ENCODE results near the gene PPM1B.
"Not testable (repeated sequence)": the region's sequence is repeated elsewhere in the genome, so short reads cannot be mapped to it uniquely, and the experiment has no call there.

PPM1B gene

DNA sequence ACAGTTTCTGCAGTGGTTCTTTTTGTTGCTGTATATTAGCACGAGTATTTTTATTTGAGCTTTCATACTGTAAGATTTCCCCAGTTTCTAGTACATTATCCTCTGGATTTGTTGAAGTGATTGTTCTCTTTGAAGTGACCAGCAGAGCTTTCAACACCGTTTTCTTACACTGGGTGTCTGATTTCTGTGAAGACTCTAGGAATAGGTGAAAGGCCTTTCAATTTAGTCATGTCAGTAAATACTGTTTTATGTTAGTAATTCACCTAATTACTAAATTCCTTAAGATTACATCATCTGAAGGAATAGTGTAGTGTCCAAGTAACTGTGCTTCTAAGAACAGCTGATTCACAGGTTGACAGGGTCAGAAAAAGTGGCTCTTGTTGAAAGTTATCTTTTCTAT is 2.3 kb downstream of the PPM1B start:
- Histone ChIP-seq H2AFZ (ENCODE audit: low read depth) (no peak overlapping the region), H3K4me2 (peak overlapping the region; percentile 78), H3K36me3 (ENCODE audit: insufficient read depth) (no peaks in the 10 kb centered on the region), H3K27me3 (ENCODE audit: insufficient read depth, low read depth) (no peaks in the 10 kb centered on the region), H3K9ac (peak overlapping the region; percentile 64; the same call in 1 of the 2 replicates), H3K4me1 (ENCODE audit: low read depth, poor library complexity, severe bottlenecking) (peaks cover 42% of the 10 kb centered on the region), H4K20me1 (ENCODE audit: insufficient read depth) (peaks cover 13% of the 10 kb centered on the region; the same call in 1 of the 2 replicates), H3K4me3 (IDR thresholded peaks at IDR 0.05; ENCODE audit: insufficient read depth, low read depth, low read length) (no peak overlapping the region), H3K27ac (peak overlapping the region; percentile 42; the same call in 1 of the 2 replicates), H3K79me2 (ENCODE audit: insufficient read depth, low read depth) (peaks cover 69% of the 10 kb centered on the region)
- TF ChIP-seq, protein P1, sequence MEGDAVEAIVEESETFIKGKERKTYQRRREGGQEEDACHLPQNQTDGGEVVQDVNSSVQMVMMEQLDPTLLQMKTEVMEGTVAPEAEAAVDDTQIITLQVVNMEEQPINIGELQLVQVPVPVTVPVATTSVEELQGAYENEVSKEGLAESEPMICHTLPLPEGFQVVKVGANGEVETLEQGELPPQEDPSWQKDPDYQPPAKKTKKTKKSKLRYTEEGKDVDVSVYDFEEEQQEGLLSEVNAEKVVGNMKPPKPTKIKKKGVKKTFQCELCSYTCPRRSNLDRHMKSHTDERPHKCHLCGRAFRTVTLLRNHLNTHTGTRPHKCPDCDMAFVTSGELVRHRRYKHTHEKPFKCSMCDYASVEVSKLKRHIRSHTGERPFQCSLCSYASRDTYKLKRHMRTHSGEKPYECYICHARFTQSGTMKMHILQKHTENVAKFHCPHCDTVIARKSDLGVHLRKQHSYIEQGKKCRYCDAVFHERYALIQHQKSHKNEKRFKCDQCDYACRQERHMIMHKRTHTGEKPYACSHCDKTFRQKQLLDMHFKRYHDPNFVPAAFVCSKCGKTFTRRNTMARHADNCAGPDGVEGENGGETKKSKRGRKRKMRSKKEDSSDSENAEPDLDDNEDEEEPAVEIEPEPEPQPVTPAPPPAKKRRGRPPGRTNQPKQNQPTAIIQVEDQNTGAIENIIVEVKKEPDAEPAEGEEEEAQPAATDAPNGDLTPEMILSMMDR (conservative IDR thresholded peaks at IDR 0.05; ENCODE audit: low read depth, low read length): no peak

DNA sequence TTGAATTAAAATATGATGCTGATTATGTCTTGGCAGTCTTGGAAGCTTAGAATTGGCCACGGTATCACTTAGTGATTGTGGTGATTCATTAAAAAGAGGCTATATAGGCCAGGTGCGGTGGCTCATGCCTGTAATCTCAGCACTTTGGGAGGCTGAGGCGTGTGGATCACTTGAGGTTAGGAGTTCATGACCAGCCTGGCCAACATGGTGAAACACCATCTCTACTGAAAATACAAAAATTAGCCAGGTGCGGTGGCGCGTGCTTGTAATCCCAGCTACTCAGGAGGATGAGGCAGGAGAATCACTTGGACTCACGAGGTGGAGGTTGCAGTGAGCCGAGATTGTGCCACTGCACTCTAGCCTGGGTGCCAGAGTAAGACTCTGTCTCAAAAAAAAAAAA is 2.8 kb downstream of the PPM1B start:
- Histone ChIP-seq H4K20me1 (ENCODE audit: insufficient read depth) (peaks cover 13% of the 10 kb centered on the region; the same call in 1 of the 2 replicates), H3K4me2 (peak overlapping the region; percentile 78), H3K79me2 (ENCODE audit: insufficient read depth, low read depth) (peaks cover 74% of the 10 kb centered on the region), H3K4me1 (ENCODE audit: low read depth, poor library complexity, severe bottlenecking) (peaks cover 46% of the 10 kb centered on the region)
- H3K27me3 ChIP-seq (ENCODE audit: insufficient read depth, low read depth); H3K27ac ChIP-seq; H2AFZ ChIP-seq (ENCODE audit: low read depth); H3K36me3 ChIP-seq (ENCODE audit: insufficient read depth); H3K9ac ChIP-seq; H3K4me3 ChIP-seq (IDR thresholded peaks at IDR 0.05; ENCODE audit: insufficient read depth, low read depth, low read length): not testable (repeated sequence)

DNA sequence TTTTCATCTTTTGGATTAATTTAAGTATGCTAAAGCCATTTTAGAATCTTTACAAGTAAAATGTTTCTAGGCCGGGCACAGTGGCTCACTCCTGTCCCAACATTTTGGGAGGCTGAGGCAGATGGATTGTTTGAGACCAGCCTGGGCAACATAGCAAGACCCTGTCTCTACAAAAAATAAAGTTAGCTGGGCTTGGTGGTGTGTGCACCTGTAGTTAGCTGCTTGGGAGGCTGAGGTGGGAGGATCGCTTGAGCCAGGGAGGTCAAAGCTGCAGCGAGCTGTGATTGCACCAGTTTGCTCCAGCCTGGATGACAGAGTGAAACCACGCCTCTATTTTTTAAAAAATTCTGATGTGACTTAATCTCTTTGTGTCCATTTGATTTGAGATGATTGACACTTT is 3.9 kb downstream of the PPM1B start:
- no peak overlapping the region for H2AFZ ChIP-seq (ENCODE audit: low read depth)
- no peak overlapping the region; the same call in 1 of the 2 replicates for H3K4me2 ChIP-seq
- TF ChIP-seq, protein P1 (conservative IDR thresholded peaks at IDR 0.05; ENCODE audit: low read depth, low read length): no peak
- H3K27ac ChIP-seq: no peak overlapping the region
- H3K27me3 ChIP-seq (ENCODE audit: insufficient read depth, low read depth): no peaks in the 10 kb centered on the region
- H3K9ac ChIP-seq: no peak overlapping the region
- H3K4me3 ChIP-seq (IDR thresholded peaks at IDR 0.05; ENCODE audit: insufficient read depth, low read depth, low read length): no peak overlapping the region
- H3K4me1 ChIP-seq (ENCODE audit: low read depth, poor library complexity, severe bottlenecking): peaks cover 54% of the 10 kb centered on the region
- peaks cover 85% of the 10 kb centered on the region for H3K79me2 ChIP-seq (ENCODE audit: insufficient read depth, low read depth)
- H4K20me1 ChIP-seq (ENCODE audit: insufficient read depth): peaks cover 13% of the 10 kb centered on the region; the same call in 1 of the 2 replicates
- no peaks in the 10 kb centered on the region for H3K36me3 ChIP-seq (ENCODE audit: insufficient read depth)

DNA sequence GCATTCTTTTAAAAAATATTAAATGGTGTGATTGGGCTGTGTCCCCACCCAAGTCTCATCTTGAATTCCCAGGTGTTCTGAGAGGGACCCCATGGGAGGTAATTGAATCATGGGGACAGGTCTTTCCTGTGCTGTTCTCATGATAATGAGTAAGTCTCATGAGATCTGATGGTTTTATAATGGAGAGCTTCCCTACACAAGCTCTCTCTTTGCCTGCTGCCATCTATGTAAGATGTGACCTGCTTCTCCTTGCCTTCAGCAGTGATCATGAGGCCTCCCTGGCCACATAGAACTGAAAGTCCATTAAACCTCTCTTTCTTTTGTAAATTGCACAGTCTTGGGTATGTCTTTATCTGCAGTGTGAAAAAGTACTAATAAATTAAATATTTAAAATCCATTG is 10.3 kb downstream of the PPM1B start:
- no peak overlapping the region for H3K4me3 ChIP-seq (IDR thresholded peaks at IDR 0.05; ENCODE audit: insufficient read depth, low read depth, low read length)
- H3K4me1 ChIP-seq (ENCODE audit: low read depth, poor library complexity, severe bottlenecking): peaks cover 34% of the 10 kb centered on the region
- TF ChIP-seq, protein P1 (conservative IDR thresholded peaks at IDR 0.05; ENCODE audit: low read depth, low read length): no peak
- peaks cover 75% of the 10 kb centered on the region for H3K79me2 ChIP-seq (ENCODE audit: insufficient read depth, low read depth)
- 0 out of 2 replicates have a peak, but pooled peaks cover 3% of the 10 kb centered on the region for H4K20me1 ChIP-seq (ENCODE audit: insufficient read depth)
- H3K9ac ChIP-seq: no peak overlapping the region
- H3K27me3 ChIP-seq (ENCODE audit: insufficient read depth, low read depth): no peaks in the 10 kb centered on the region
- no peak overlapping the region for H3K4me2 ChIP-seq
- H3K36me3 ChIP-seq (ENCODE audit: insufficient read depth): no peaks in the 10 kb centered on the region
- no peak overlapping the region for H2AFZ ChIP-seq (ENCODE audit: low read depth)
- H3K27ac ChIP-seq: no peak overlapping the region

DNA sequence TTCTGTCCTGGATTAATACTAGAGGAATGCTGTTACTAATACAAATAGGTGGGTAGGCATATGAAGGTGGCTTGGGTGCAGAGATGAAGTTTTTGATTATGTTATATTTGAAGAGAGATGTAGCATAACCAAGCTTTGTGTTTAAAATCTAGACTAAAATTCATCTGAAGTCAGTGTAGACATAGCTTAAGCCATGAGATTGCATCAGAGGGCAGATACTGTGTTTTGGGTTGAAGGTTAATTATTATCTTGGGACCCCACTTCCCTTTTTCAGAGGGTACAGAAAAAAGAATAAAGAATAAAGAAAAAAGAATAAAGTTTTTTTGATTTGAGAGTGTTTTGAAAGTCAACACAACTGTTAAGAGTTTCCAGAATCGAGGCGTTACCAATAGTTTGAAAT is 13.0 kb downstream of the PPM1B start:
- Histone ChIP-seq H4K20me1 (ENCODE audit: insufficient read depth) (peaks cover 8% of the 10 kb centered on the region; the same call in 1 of the 2 replicates), H3K27ac (no peak overlapping the region)
- TF ChIP-seq, protein P1 (conservative IDR thresholded peaks at IDR 0.05; ENCODE audit: low read depth, low read length): no peak

More for the DNA sequence above, 13.0 kb downstream of the PPM1B start:
- Histone ChIP-seq H3K4me1 (ENCODE audit: low read depth, poor library complexity, severe bottlenecking) (peaks cover 35% of the 10 kb centered on the region), H3K9ac (no peak overlapping the region), H3K4me2 (no peak overlapping the region), H3K79me2 (ENCODE audit: insufficient read depth, low read depth) (peaks cover 75% of the 10 kb centered on the region), H3K4me3 (IDR thresholded peaks at IDR 0.05; ENCODE audit: insufficient read depth, low read depth, low read length) (no peak overlapping the region), H3K27me3 (ENCODE audit: insufficient read depth, low read depth) (no peaks in the 10 kb centered on the region), H3K36me3 (ENCODE audit: insufficient read depth) (no peaks in the 10 kb centered on the region), H2AFZ (ENCODE audit: low read depth) (no peak overlapping the region)

Measured in KMS-11 (cell line).